ENCODE measurements around the gene GPR6.

GRCh38 chr6:110017306-110017705 is 39.2 kb downstream of the GPR6 start:
- TF ChIP-seq CTCF (IDR thresholded peaks at IDR 0.05; ENCODE audit: poor library complexity) (no peak), EZH2 (IDR thresholded peaks at IDR 0.05; ENCODE audit: borderline replicate concordance) (no peak), EZH2phosphoT487 (IDR thresholded peaks at IDR 0.05; ENCODE audit: low read depth, severe bottlenecking, unreplicated experiment) (no peak)
